Measurements from ENCODE around the gene ALLC. TPM values are rescaled to one million over a fixed set of nuclear protein-coding genes. Genes with fewer than 3 reads are reported as not detected.
A peak's percentile ranks its signal among the peaks of the same experiment; 100 is the strongest.
"Not testable (repeated sequence)": the region's sequence is repeated elsewhere in the genome, so short reads cannot be mapped to it uniquely, and the experiment has no call there.

ALLC gene
- total RNA-seq, 1 donor from 2014 or later: not detected

DNA sequence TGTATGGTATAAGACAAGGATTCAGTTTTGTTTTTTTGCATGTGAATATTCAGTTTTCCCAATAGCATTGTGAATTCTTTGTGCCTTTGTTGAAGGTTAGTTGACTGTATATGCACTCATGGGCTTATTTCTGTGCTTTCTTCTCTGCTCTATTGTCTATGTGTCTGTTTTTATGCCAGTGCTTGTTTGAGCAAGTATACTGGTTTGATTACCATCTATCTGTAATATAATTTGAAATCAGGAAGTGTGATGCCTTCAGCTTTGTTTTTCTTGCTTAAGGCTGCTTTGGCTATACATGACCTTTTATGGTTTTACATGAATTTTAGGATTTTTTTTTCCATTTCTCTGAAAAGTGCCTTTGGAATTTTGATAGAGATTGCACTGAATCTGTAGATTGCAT, 39.6 kb upstream of the ALLC start:
- no peaks in the 10 kb centered on the region for H3K36me3 ChIP-seq

GRCh38 chr2:3619033-3619432, 39.0 kb upstream of the ALLC start:
- no peak overlapping the region for H3K27ac ChIP-seq
- H3K27me3 ChIP-seq: no peaks in the 10 kb centered on the region
- intact Hi-C loops (cut with DNase I): no loop called here
- no peaks in the 10 kb centered on the region for H3K36me3 ChIP-seq
- DNase-seq (ENCODE audit: low spot score in 2 of 2): no peak
- TF ChIP-seq, protein P1, sequence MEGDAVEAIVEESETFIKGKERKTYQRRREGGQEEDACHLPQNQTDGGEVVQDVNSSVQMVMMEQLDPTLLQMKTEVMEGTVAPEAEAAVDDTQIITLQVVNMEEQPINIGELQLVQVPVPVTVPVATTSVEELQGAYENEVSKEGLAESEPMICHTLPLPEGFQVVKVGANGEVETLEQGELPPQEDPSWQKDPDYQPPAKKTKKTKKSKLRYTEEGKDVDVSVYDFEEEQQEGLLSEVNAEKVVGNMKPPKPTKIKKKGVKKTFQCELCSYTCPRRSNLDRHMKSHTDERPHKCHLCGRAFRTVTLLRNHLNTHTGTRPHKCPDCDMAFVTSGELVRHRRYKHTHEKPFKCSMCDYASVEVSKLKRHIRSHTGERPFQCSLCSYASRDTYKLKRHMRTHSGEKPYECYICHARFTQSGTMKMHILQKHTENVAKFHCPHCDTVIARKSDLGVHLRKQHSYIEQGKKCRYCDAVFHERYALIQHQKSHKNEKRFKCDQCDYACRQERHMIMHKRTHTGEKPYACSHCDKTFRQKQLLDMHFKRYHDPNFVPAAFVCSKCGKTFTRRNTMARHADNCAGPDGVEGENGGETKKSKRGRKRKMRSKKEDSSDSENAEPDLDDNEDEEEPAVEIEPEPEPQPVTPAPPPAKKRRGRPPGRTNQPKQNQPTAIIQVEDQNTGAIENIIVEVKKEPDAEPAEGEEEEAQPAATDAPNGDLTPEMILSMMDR (IDR thresholded peaks at IDR 0.05): no peak
- H3K9me3 ChIP-seq: no peaks in the 10 kb centered on the region
- no peak overlapping the region for H3K4me3 ChIP-seq
- no peaks in the 10 kb centered on the region for H3K4me1 ChIP-seq

More for the DNA sequence above, 39.6 kb upstream of the ALLC start:
- DNase-seq (ENCODE audit: low spot score in 2 of 2): no peak
- intact Hi-C loops (cut with DNase I): no loop called here
- Histone ChIP-seq H3K9me3 (no peaks in the 10 kb centered on the region), H3K4me3 (no peak overlapping the region), H3K4me1 (no peaks in the 10 kb centered on the region), H3K27ac (no peak overlapping the region), H3K27me3 (no peaks in the 10 kb centered on the region)
- TF ChIP-seq, protein P1 (IDR thresholded peaks at IDR 0.05): no peak

DNA sequence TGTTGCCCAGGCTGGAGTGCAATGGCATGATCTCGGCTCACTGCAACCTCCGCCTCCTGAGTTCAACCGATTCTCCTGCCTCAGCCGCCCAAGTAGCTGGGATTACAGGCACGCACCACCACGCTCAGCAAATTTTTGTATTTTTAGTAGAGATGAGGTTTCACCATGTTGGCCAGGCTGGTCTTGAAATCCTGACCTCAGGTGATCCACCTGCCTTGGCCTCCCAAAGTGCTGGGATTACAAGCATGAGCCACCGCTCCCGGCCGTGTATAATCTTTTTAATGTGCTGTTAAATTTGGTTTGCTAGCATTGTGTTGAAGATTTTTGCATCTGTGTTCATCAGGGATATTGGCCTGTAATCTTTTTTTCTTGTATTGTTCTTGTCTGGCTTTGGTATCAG, 38.3 kb upstream of the ALLC start:
- H3K4me1 ChIP-seq; H3K27me3 ChIP-seq; H3K9me3 ChIP-seq; H3K36me3 ChIP-seq; DNase-seq (ENCODE audit: low spot score in 2 of 2); intact Hi-C loops (cut with DNase I); H3K4me3 ChIP-seq; H3K27ac ChIP-seq: not testable (repeated sequence)

- Histone ChIP-seq H3K27ac (peak overlapping the region in 1 of 2 donors; percentile 32), H3K9me3 (no peaks in the 10 kb centered on the region), H3K4me1 (no peaks in the 10 kb centered on the region), H3K4me3 (no peak overlapping the region), H3K27me3 (no peaks in the 10 kb centered on the region), H3K36me3 (no peaks in the 10 kb centered on the region)
- intact Hi-C loops (cut with DNase I): no loop called here
- no peak for DNase-seq (ENCODE audit: low spot score in 2 of 2)
- TF ChIP-seq, protein P1 (IDR thresholded peaks at IDR 0.05): no peak
These were observed 37.2 kb upstream of the ALLC start for GRCh38 chr2:3620834-3621233.

GRCh38 chr2:3622967-3623366, 35.0 kb upstream of the ALLC start:
- no peaks in the 10 kb centered on the region for H3K9me3 ChIP-seq
- no peaks in the 10 kb centered on the region for H3K36me3 ChIP-seq
- no peak for DNase-seq (ENCODE audit: low spot score in 2 of 2)
- no peak overlapping the region for H3K4me3 ChIP-seq
- intact Hi-C loops (cut with DNase I): no loop called here
- H3K27me3 ChIP-seq: no peaks in the 10 kb centered on the region
- no peaks in the 10 kb centered on the region for H3K4me1 ChIP-seq
- H3K27ac ChIP-seq: no peak overlapping the region
- TF ChIP-seq, protein P1 (IDR thresholded peaks at IDR 0.05): no peak

DNA sequence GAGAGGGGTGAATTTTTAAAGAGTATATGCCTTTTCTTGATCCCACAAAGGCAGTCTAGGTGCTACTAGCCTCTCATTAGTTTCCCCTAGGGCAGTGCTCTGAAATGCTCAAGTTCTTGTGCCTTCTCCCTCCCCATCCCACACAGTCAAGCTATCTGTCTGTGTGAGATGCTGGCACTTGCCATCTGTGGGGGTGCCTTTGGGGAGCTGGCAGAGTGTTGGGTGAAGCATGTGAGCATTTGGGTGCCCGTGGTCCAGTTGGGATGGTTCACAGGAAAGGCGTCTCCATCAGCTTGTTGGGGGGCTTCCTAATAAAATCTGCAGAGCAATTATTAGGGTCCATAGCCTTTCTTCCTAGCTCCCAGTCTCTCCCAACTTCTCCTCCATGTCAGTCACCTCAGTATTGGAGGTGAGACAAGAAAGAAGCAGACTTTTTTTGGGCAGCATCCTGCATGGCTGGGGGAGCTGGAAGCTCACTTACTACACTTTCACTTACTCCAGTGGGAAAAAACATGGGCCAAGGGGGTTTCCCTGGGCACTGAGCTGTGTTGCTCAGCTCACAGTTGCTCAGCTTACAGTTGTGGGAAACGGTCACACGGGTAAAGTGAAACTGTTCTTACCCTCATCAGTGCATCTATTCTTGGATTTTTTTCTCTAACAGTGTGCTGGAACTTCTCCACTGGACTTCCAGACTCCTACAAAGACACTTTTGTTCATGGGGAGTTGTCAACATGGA, 33.8 kb upstream of the ALLC start:
- no peaks in the 10 kb centered on the region for H3K36me3 ChIP-seq
- H3K4me1 ChIP-seq: no peaks in the 10 kb centered on the region
- intact Hi-C loops (cut with DNase I): no loop called here
- peak in 1 of 2 donors; percentile 24 for DNase-seq (ENCODE audit: low spot score in 2 of 2)
- no peak overlapping the region for H3K27ac ChIP-seq
- TF ChIP-seq, protein P1 (IDR thresholded peaks at IDR 0.05): no peak
- no peak overlapping the region for H3K4me3 ChIP-seq
- H3K9me3 ChIP-seq: no peaks in the 10 kb centered on the region
- no peaks in the 10 kb centered on the region for H3K27me3 ChIP-seq

Data from ascending aorta (tissue), 2 donors.